ENCODE results near the gene DGKI.

- TF ChIP-seq EZH2phosphoT487 (IDR thresholded peaks at IDR 0.05; ENCODE audit: low read depth) = no peak
- no peak for TF ChIP-seq CTCF (IDR thresholded peaks at IDR 0.05; ENCODE audit: low read depth, low read length)
Measured at GRCh38 chr7:137755846-137756651, 90.7 kb downstream of the DGKI start.
